Subcutaneous adipose tissue (tissue), 4 donors: ENCODE results near the gene FAM83C. TPM values are rescaled to one million over a fixed set of nuclear protein-coding genes. Genes with fewer than 3 reads are reported as not detected.

Source experiments
- total RNA-seq, 4 donors: library from RNA; depleted of rRNA; stranded (reverse); fragments of >200 nt; gene quantifications; one replicate each; pipeline ENCODE4 v1.1.0, GENCODE V29; 2016
- TF ChIP-seq, protein P1 (sequence below): fragments of 450-650 bp; IDR thresholded peaks from one replicate; pipeline ENCODE4 v1.5.1; 2016; ENCODE audit warnings: low read depth, mild to moderate bottlenecking, control low read depth, antibody characterized with exemption, moderate library complexity

The FAM83C gene
- total RNA-seq, 4 donors from 2014 or later, result not detected

DNA sequence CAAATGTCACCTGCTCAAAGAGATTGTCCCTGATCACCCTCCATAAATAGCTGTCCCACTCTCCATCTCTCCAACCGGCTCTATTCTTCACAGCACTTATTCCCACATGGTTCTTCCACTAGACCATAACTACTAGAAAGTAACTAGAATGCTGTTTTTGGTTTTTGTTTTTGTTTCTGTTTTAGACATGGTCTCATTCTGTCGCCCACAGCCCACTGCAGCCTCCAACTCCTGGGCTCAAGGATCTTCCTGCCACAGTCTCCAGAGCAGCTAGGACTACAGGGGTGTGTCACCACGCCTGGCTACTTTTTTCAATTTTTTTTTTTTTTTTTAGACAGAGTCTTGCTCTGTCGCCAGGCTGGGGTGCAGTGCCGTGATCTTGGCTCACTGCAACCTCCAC lies 53.5 kb downstream of the FAM83C start:
- TF ChIP-seq, protein P1, sequence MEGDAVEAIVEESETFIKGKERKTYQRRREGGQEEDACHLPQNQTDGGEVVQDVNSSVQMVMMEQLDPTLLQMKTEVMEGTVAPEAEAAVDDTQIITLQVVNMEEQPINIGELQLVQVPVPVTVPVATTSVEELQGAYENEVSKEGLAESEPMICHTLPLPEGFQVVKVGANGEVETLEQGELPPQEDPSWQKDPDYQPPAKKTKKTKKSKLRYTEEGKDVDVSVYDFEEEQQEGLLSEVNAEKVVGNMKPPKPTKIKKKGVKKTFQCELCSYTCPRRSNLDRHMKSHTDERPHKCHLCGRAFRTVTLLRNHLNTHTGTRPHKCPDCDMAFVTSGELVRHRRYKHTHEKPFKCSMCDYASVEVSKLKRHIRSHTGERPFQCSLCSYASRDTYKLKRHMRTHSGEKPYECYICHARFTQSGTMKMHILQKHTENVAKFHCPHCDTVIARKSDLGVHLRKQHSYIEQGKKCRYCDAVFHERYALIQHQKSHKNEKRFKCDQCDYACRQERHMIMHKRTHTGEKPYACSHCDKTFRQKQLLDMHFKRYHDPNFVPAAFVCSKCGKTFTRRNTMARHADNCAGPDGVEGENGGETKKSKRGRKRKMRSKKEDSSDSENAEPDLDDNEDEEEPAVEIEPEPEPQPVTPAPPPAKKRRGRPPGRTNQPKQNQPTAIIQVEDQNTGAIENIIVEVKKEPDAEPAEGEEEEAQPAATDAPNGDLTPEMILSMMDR, result no peak

- TF ChIP-seq, protein P1, result no peak
Observed at GRCh38 chr20:35238170-35238569, 54.1 kb downstream of the FAM83C start.

DNA sequence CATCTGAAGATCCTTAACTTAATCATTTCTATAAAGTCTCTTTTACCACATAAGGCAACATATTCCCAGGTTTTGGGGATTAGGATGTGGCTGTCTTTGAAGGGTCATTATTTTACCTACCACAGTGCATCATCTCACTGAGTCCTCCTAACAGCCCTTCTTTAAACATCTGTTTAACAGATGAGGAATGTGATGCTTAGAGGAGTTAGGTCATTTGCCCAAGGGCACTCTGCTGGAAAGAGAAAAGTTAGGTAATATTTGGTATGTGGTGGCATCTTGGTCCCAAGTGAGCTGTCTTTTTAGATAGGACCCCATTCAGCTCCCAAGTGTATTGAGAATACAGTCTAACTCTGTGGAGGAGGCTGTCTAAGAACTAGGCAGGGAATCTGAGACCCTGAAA lies 54.7 kb downstream of the FAM83C start:
- TF ChIP-seq, protein P1, result no peak

DNA sequence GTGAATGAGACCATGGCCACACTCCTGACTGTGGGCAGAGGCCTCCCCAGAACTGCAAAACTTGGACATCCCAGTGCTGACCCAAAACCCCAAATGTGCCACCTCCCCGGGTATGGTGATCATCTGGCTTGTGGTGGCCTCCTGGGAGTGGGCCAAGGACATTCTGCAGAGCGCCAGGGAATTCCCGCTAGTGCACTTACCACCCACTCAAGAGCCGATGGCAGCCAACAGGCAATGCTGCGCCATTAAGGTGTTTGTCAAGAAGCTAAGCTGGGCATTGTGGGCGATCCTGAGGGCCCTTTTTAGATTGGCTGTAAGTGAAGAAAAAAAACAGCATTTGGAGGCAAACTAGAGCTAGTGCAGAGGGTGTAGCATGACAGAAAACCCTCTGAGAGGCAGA lies 56.3 kb downstream of the FAM83C start:
- TF ChIP-seq, protein P1, result no peak

Other genes with a start within 250 kb of the FAM83C start
- 100 to 1,000 TPM in 1 of 4 donors, 10 to 100 TPM in 3; 76.6 to 112 (median 78.5) TPM for gene TRPC4AP, start 199.6 kb downstream of the FAM83C start, total RNA-seq
- gene EDEM2, start 145.1 kb downstream of the FAM83C start, total RNA-seq, result 10 to 100 TPM; 24.0 to 37.8 (median 31.6) TPM
- 10 to 100 TPM; 61.9 to 86.5 (median 71.5) TPM for gene PROCR, start 120.4 kb downstream of the FAM83C start, total RNA-seq
- 1 to 10 TPM in 1 of 4 donors, under 1 TPM in 2, not detected in 1; 0.17 to 1.3 (median 0.66) TPM for gene MMP24, start 65.7 kb downstream of the FAM83C start, total RNA-seq
- gene MMP24OS, start 14.3 kb downstream of the FAM83C start, total RNA-seq, result 10 to 100 TPM; 27.5 to 56.5 (median 31.6) TPM
- gene EIF6, start 7.7 kb downstream of the FAM83C start, total RNA-seq, result 10 to 100 TPM; 50.1 to 75.5 (median 67.9) TPM
- gene UQCC1, start 119.5 kb upstream of the FAM83C start, total RNA-seq, result 10 to 100 TPM; 23.6 to 38.2 (median 26.9) TPM
- 1 to 10 TPM in 1 of 4 donors, under 1 TPM in 3; 0.22 to 2.3 (median 0.66) TPM for gene GDF5, start 145.8 kb upstream of the FAM83C start, total RNA-seq
- 10 to 100 TPM in 3 of 4 donors, 1 to 10 TPM in 1; 6.8 to 31.6 (median 20.6) TPM for gene CEP250, start 163.2 kb upstream of the FAM83C start, total RNA-seq
- gene C20orf173, start 237.2 kb upstream of the FAM83C start, total RNA-seq, result not detected
- gene ERGIC3, start 249.7 kb upstream of the FAM83C start, total RNA-seq, result 100 to 1,000 TPM in 3 of 4 donors, 10 to 100 TPM in 1; 99.9 to 207 (median 181) TPM